Measurements from ENCODE around the gene PEX5L. TPM values are rescaled to one million over a fixed set of nuclear protein-coding genes. Genes with fewer than 3 reads are reported as not detected.

Gene PEX5L
- polyA plus RNA-seq, 1 experiment, result not detected

- Histone ChIP-seq H3K27me3 (ENCODE audit: control insufficient read depth, insufficient read depth, low read length) (no peaks in the 10 kb centered on the region), H3K36me3 (ENCODE audit: control insufficient read depth, insufficient read depth, low read length) (no peaks in the 10 kb centered on the region), H3K4me3 (ENCODE audit: low read depth, low read length) (no peak overlapping the region)
- CTCF ChIA-PET, result no interaction called here
- TF ChIP-seq CTCF (IDR thresholded peaks at IDR 0.05; ENCODE audit: insufficient read depth, low read depth, low read length), result no peak
- no peak for DNase-seq (ENCODE audit: low read depth)
- POLR2A ChIA-PET, result no interaction called here
These were observed 75.5 kb downstream of the PEX5L start for GRCh38 chr3:179961071-179961702.

- CTCF ChIA-PET, result no interaction called here
- no peak for TF ChIP-seq CTCF (IDR thresholded peaks at IDR 0.05; ENCODE audit: insufficient read depth, low read depth, low read length)
- POLR2A ChIA-PET, result no interaction called here
These were observed 78.0 kb downstream of the PEX5L start for GRCh38 chr3:179958759-179959158.

GRCh38 chr3:179958143-179958542, 78.6 kb downstream of the PEX5L start:
- ChIA-PET POLR2A (no interaction called here), CTCF (no interaction called here)
- H3K4me3 ChIP-seq (ENCODE audit: low read depth, low read length), result no peak overlapping the region
- H3K36me3 ChIP-seq (ENCODE audit: control insufficient read depth, insufficient read depth, low read length), result no peaks in the 10 kb centered on the region
- no peak for DNase-seq (ENCODE audit: low read depth)
- H3K27me3 ChIP-seq (ENCODE audit: control insufficient read depth, insufficient read depth, low read length), result no peaks in the 10 kb centered on the region
- no peak for TF ChIP-seq CTCF (IDR thresholded peaks at IDR 0.05; ENCODE audit: insufficient read depth, low read depth, low read length)

More at GRCh38 chr3:179958759-179959158, 78.0 kb downstream of the PEX5L start:
- Histone ChIP-seq H3K4me3 (ENCODE audit: low read depth, low read length) (no peak overlapping the region), H3K27me3 (ENCODE audit: control insufficient read depth, insufficient read depth, low read length) (no peaks in the 10 kb centered on the region), H3K36me3 (ENCODE audit: control insufficient read depth, insufficient read depth, low read length) (no peaks in the 10 kb centered on the region)
- no peak for DNase-seq (ENCODE audit: low read depth)

GRCh38 chr3:179957264-179957845, 79.4 kb downstream of the PEX5L start:
- no peak for TF ChIP-seq CTCF (IDR thresholded peaks at IDR 0.05; ENCODE audit: insufficient read depth, low read depth, low read length)
- Histone ChIP-seq H3K4me3 (ENCODE audit: low read depth, low read length) (no peak overlapping the region), H3K27me3 (ENCODE audit: control insufficient read depth, insufficient read depth, low read length) (no peaks in the 10 kb centered on the region), H3K36me3 (ENCODE audit: control insufficient read depth, insufficient read depth, low read length) (no peaks in the 10 kb centered on the region)
- ChIA-PET POLR2A (no interaction called here), CTCF (interaction anchor here (0.6 kb wide), 1 partner anchor 163 kb away, joined by 4 read pairs; no protein-coding TSS in a partner anchor)
- no peak for DNase-seq (ENCODE audit: low read depth)

- no peak for DNase-seq (ENCODE audit: low read depth)
- Histone ChIP-seq H3K27me3 (ENCODE audit: control insufficient read depth, insufficient read depth, low read length) (no peaks in the 10 kb centered on the region), H3K4me3 (ENCODE audit: low read depth, low read length) (no peak overlapping the region), H3K36me3 (ENCODE audit: control insufficient read depth, insufficient read depth, low read length) (no peaks in the 10 kb centered on the region)
- POLR2A ChIA-PET, result no interaction called here
- CTCF ChIA-PET, result no interaction called here
- no peak for TF ChIP-seq CTCF (IDR thresholded peaks at IDR 0.05; ENCODE audit: insufficient read depth, low read depth, low read length)
These were observed 80.3 kb downstream of the PEX5L start for GRCh38 chr3:179956416-179956830.

Data from BJ (cell line).